ENCODE data around the gene HDAC3.

The HDAC3 gene

GRCh38 chr5:141636413-141637122, at the start of gene HDAC3, which contains the start of gene RELL2:
HDAC3 (minus strand) TSS chr5:141636849; CDS start chr5:141636790, 59 bp downstream.
RELL2 (plus strand) TSS chr5:141636997; CDS start chr5:141638226, 1,229 bp downstream.
- peak; percentile 94 for TF ChIP-seq POLR2A (IDR thresholded peaks at IDR 0.05; ENCODE audit: low read depth, low read length)
- DNase-seq (ENCODE audit: insufficient read length, low spot score) = peak; percentile 94
- FAIRE-seq = no peak

DNA sequence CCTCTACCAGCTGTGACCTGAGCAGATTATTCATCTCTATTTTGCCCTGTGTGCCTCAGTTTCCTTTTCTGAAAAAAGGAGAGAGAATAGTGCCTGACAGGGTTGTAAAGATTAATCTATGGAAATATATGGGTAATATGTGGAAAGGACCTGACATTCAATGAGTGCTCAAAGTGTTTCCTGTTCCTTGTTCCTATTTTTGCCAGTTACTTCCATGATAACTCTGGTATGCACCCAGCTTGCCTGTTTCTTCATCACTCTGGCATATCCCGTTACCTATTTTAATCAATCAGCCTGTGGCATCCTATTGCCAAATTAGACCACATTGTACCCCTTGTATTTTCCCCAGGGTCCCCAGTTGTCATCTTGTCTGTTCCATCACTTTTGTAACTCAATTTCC, 48.9 kb upstream of the HDAC3 start:
- no peak for TF ChIP-seq POLR2A (IDR thresholded peaks at IDR 0.05; ENCODE audit: low read depth, low read length)
- FAIRE-seq = no peak

GRCh38 chr5:141683596-141684141, 47.0 kb upstream of the HDAC3 start:
- no peak for TF ChIP-seq POLR2A (IDR thresholded peaks at IDR 0.05; ENCODE audit: low read depth, low read length)
- FAIRE-seq (no peak), DNase-seq (ENCODE audit: insufficient read length, low spot score) (no peak)

More for the DNA sequence above, 48.9 kb upstream of the HDAC3 start:
- DNase-seq (ENCODE audit: insufficient read length, low spot score) = no peak

DNA sequence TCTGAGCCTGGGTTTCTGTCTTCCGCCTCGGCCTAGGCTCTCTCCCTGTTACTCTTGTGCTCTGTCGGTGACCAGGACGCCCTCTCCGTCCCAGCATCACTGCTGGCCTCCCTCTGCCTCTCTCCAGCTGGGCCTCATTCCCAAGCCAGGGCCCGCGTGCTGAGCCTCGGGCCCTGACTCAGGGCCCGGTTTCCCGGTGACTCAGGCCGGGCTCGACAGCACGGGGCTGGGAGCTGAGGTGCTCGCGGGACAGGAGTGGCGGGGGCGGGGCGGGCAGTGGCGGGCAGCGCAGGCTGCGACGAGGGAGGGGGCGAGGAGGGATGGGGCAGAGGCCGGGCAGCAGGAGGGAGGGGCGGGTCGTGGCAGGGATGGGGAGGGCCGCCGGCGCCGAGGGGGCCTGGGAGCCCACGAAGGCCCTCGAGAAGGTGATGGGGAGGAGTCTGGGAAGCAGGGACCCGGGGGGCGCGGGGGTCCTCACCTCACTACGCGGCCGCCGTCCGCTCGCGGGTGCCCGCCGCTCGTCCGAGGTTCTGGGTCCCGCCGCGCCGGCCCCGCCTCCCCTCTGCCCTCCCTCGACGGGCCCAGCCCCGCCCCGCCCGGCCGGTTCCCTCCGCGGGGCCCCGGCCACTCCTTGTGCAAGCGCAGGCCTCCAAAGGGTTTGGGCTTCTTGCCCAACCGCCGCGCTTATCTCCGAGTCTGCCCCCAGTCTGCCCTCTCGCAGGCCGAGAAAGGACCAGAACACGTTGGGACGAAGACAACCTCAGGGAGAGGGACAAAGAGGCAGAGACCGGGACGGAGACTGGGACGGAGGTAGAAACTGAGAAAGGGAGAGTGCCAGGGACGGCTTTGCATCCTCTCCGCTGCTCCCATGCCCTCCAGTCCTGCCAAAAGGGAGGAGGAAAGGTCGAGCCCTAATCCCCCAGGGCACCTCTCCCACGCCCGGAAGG, 45.3 kb upstream of the HDAC3 start, which contains the start of gene ARAP3:
ARAP3 (minus strand) TSS at position 536 of the 947 bp plus-strand sequence. CDS start 1,744 bp downstream, outside the sequence.
- peak; percentile 93 for DNase-seq (ENCODE audit: insufficient read length, low spot score)
- no peak for TF ChIP-seq POLR2A (IDR thresholded peaks at IDR 0.05; ENCODE audit: low read depth, low read length)

DNA sequence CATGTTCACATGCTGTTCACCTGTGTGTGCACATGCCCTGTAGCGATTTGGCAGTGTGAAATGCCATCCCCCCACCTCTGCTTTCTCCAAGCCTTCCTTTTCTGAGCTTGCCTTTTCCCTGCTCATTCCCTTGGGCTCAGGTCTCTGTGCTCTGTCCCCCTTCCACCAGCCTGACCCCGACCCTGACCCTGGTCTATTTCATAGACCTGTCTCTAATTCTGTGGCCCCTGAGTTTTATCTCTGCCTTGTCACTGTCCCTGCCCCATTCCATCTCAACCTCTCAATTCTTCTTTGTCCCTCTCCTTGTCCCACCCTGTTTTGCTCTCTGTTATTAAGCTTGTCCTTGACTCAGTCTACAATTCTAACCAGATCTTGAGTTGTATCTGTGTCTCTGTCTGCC, 44.6 kb upstream of the HDAC3 start:
- FAIRE-seq (no peak), DNase-seq (ENCODE audit: insufficient read length, low spot score) (no peak)
- TF ChIP-seq POLR2A (IDR thresholded peaks at IDR 0.05; ENCODE audit: low read depth, low read length) = no peak

More for the DNA sequence above, 45.3 kb upstream of the HDAC3 start, which contains the start of gene ARAP3:
- no peak for FAIRE-seq

GRCh38 chr5:141680751-141681201, 44.1 kb upstream of the HDAC3 start:
- FAIRE-seq (no peak), DNase-seq (ENCODE audit: insufficient read length, low spot score) (no peak)
- no peak for TF ChIP-seq POLR2A (IDR thresholded peaks at IDR 0.05; ENCODE audit: low read depth, low read length)

- DNase-seq (ENCODE audit: insufficient read length, low spot score) (no peak), FAIRE-seq (no peak)
- no peak for TF ChIP-seq POLR2A (IDR thresholded peaks at IDR 0.05; ENCODE audit: low read depth, low read length)
Measured at GRCh38 chr5:141680178-141680577, 43.5 kb upstream of the HDAC3 start.

DNA sequence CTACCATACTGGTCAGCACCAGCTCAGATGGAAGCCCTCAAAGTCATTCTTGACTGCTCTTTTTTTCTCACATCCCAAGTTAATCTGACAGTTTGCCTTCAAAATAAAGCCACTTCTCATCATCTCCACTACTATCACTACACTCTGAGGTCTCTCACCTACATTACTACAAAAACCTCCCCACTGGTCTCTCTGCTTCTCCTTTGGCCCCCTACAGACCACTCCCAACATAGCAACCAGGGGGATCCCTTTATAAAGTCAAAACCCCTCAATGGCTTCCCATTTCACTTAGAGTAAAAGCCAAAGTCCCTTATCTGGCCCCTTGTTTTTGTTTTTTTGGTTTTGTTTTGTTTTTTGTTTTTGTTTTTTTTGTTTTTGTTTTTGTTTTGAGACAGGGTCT, 40.8 kb upstream of the HDAC3 start:
- DNase-seq (ENCODE audit: insufficient read length, low spot score) = no peak
- no peak for TF ChIP-seq POLR2A (IDR thresholded peaks at IDR 0.05; ENCODE audit: low read depth, low read length)
- no peak for FAIRE-seq

- TF ChIP-seq POLR2A (IDR thresholded peaks at IDR 0.05; ENCODE audit: low read depth, low read length) = no peak
- FAIRE-seq (no peak), DNase-seq (ENCODE audit: insufficient read length, low spot score) (no peak)
Measured at GRCh38 chr5:141675672-141676071, 39.0 kb upstream of the HDAC3 start.

- no peak for TF ChIP-seq POLR2A (IDR thresholded peaks at IDR 0.05; ENCODE audit: low read depth, low read length)
- DNase-seq (ENCODE audit: insufficient read length, low spot score) (no peak), FAIRE-seq (no peak)
Measured at GRCh38 chr5:141674747-141675146, 38.1 kb upstream of the HDAC3 start.

GRCh38 chr5:141672841-141673813, 36.5 kb upstream of the HDAC3 start:
- FAIRE-seq = no peak
- no peak for DNase-seq (ENCODE audit: insufficient read length, low spot score)
- no peak for TF ChIP-seq POLR2A (IDR thresholded peaks at IDR 0.05; ENCODE audit: low read depth, low read length)

- FAIRE-seq = no peak
- DNase-seq (ENCODE audit: insufficient read length, low spot score) = no peak
- TF ChIP-seq POLR2A (IDR thresholded peaks at IDR 0.05; ENCODE audit: low read depth, low read length) = no peak
Measured at GRCh38 chr5:141672071-141672840, 35.6 kb upstream of the HDAC3 start.
